DMS 273 treated with DMSO at 0.1 percent for 48 hours (cell line): ENCODE measurements around the gene SF3B3.
"Not testable (repeated sequence)": the region's sequence is repeated elsewhere in the genome, so short reads cannot be mapped to it uniquely, and the experiment has no call there.

Experiments used
- DNase-seq: peaks from one replicate; lab custom pipeline; 2025; lab: John Stamatoyannopoulos, UW

Gene SF3B3

GRCh38 chr16:70565053-70565452, 41.4 kb downstream of the SF3B3 start:
- DNase-seq: no peak

GRCh38 chr16:70568601-70569237, 45.1 kb downstream of the SF3B3 start:
- DNase-seq: no peak

- DNase-seq: no peak
These were observed 46.1 kb downstream of the SF3B3 start for GRCh38 chr16:70569752-70570151.

DNA sequence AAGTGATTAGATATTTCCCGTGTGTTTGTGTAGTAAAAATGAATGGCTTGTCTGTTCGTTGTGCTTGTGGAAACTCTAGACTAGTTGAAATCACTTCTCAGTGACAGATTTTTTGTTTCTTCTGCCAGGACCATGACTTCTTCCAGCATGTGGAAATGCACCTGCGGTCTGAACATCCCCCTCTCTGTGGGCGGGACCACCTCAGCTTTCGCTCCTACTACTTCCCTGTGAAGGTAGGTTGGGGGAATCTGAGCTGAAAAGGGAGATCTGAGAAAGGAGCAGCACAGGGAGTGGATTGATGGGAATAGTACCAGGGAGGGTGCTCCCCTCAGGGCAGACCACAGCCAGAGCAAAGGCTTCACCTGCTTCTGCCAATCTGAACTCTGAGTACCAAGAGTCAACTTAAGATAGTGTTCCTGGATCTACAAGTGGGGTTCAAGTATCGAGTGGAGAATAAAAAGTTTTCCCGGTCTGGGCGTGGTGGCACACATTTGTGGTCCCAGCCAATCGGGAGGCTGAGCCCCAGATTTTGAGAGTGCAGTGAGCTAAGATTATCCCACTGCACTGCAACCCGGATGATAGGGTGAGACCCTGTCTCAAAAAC, 47.5 kb downstream of the SF3B3 start:
- no peak for DNase-seq

DNA sequence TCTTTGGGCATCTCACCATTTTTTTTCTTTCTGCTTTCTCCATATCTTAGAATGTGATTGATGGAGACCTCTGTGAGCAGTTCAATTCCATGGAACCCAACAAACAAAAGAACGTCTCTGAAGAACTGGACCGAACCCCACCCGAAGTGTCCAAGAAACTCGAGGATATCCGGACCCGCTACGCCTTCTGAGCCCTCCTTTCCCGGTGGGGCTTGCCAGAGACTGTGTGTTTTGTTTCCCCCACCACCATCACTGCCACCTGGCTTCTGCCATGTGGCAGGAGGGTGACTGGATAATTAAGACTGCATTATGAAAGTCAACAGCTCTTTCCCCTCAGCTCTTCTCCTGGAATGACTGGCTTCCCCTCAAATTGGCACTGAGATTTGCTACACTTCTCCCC, 48.0 kb downstream of the SF3B3 start:
- no peak for DNase-seq

- no peak for DNase-seq
These were observed 48.7 kb downstream of the SF3B3 start for GRCh38 chr16:70572050-70572925.

DNA sequence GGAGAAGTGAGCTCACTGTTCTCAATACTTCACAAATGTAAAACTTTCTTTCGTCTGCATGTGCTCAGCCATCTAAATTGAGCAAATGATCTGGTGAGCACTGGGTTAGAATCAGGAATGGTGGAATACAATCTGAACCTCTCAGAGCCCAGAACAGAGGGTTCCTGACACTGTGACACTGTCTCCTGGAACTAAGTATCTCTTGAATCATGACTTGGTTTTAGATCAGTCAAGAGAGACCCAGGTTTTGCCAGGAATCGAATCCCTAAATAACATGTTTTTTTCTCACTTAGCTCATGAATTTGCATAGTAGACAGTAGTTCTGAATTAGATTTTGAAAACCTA, 49.3 kb downstream of the SF3B3 start:
- DNase-seq: no peak

DNA sequence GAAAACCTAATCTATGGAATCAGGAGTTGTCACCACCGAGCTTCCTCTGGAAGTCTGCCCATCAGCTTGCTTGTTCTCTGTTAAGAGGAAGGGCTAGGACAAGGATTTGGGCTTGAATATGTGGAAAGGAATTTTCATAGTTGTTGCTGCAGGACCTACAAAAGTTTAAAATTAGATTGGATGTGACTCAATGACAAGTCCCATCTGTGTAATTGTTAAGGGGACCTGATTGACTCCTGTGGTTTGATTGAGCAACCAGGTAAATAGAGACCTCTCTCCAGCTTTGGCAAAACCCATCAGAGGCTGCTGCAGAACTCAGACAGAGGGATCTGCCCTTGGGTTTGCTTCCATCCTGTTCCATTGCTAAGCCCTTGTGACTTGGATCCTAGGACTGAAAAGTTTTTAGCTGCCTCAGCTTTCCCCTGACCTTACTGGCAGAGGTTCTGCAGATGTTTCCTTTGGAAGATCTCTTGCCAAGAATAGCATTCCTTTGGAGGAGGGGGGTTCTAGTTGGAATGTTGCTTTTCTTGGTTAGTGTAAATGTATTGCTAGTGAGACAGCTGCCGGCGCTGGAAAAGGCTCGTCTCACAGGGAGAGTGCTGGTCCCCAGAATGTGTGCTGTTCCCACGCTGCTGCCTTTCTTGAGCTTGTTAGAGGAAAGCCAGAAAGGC, 50.0 kb downstream of the SF3B3 start:
- DNase-seq: no peak

DNA sequence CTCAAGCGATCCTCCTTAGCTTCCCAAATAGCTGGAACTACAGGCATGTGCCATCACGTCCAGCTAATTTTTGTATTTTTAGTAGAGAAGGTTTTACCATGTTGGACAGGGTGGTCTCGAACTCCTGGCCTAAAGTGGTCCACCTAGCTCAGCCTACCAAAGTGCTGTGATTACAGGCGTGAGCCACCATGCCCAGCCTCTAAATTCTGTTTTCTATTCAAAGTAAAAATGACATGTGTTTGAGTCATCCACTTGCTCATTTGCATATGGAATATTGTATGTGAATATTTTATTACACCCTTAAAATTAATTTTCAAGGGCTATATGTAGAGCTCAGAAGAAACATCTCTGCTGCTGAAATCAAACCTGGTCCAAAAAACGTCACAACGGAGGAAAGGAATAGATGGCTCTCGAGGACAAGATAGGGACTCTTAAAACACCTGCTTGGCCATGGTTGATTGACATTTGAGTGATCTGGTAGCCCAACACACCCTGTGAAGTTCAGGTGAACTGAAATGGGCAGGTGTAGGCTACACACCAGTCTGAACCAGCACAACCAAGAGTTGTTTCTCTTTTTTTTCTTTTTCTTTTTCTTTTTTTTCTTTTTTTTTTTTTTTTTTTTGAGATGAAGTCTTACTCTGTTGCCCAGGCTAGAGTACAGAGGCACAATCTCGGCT, 51.1 kb downstream of the SF3B3 start:
- DNase-seq: no peak

GRCh38 chr16:70575376-70575775, 51.8 kb downstream of the SF3B3 start:
- no peak for DNase-seq

- DNase-seq: peak; percentile 29
These were observed 53.0 kb downstream of the SF3B3 start for GRCh38 chr16:70576431-70577255.

- no peak for DNase-seq
These were observed 53.7 kb downstream of the SF3B3 start for GRCh38 chr16:70577256-70577698.

GRCh38 chr16:70578035-70578434, 54.4 kb downstream of the SF3B3 start:
- DNase-seq: no peak

DNA sequence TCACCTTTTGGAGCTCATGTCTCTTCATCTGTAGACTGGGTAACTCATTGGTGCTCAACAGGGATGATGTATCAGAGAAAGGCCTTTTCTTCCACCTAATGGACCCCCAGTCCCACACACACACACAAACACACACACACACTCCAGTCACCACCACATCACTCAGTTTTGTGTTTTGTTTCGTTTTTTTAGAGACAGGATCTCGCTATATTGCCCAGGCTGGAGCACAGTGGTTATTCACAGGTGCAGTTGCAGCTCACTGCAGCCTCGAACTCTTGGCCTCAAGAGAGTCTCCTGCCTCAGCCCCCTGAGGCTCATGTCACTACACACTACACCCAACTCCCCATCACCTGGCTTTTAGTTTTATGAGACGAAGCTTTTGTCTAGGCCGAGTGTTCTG, 55.6 kb downstream of the SF3B3 start:
- DNase-seq: no peak

DNA sequence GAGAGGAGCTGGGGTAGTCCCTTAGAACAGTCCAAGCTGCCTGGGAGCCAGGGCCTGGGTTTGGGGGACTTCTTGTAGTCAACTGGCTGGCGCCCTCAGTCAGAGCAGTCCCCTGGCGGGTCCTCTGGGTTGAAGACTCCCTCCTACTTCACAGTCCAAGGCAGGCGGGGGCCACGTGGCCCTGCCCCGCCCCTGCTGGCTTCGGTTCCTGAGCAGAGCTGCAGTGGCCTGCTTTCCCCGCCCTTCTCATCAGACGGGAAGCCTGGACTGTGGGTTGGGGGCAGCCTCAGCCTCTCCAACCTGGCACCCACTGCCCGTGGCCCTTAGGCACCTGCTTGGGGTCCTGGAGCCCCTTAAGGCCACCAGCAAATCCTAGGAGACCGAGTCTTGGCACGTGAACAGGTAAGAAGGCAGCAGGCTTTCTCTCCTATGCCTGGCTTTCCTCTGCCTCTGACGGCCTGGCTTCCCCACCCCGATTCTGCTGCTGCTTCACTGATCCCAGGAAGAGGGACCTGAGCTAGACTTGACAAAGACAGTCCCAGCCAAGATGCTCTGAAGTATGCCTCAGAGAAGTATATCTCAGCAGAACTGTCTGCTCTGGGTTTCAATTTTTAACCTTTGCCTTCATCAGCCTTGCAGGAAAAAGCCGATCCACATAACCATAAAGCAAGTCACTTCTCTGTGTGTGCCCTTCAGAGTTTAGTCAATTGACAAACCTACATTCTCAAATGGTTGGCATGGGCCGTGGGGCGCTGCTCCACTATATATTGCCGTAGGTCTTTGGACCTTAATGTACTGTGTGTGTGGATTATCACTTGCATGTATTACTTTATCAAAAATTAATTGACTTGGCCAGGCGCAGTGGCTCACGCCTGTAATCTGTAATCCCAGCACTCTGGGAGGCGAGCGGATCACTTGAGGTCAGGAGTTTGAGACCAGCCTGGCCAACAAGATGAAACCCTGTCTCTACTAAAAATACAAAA, 56.3 kb downstream of the SF3B3 start:
- no peak for DNase-seq

DNA sequence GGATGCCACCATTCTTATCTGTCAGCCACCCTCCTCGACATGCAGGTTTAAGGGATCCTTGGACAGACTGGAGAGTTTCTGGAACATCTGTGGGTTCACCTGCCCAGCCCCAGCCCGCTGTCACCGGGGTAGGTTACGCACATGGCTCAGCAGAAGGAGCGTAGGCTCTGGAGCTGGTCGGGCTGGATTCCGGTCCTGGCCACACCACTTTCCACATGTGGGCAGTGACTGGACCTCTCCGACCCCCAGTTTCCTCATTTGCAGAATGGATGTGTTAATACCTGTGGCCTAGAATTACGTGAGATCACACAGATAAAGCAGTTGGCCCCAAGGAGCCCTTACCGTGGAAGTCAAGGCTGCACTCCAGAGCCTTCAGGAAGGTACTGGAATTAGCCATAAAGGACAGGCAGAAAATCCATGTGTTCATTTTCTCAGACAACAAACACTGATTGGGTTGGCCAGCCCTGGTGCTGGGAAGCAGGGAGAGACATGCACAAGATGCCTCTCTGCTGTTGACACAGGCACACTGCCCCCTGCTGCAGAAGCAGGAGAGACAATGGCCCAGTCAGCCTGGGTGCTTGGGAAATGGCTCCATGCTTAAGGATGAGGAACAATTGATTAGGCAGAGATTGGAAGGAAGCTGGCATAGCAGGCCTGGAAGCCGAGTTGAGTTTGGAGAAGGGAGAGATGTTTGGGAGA, 58.8 kb downstream of the SF3B3 start:
- DNase-seq: no peak

- no peak for DNase-seq
These were observed 63.1 kb downstream of the SF3B3 start for GRCh38 chr16:70586731-70587130.

- no peak for DNase-seq
These were observed 64.9 kb downstream of the SF3B3 start for GRCh38 chr16:70588565-70588964.

- DNase-seq: not testable (repeated sequence)
These were observed 65.8 kb downstream of the SF3B3 start for GRCh38 chr16:70589416-70589815.
